ENCODE data around the gene PDE12. TPM values are rescaled to one million over a fixed set of nuclear protein-coding genes. Genes with fewer than 3 reads are reported as not detected.

The PDE12 gene
- total RNA-seq, 2 donors from 2014 or later: 24.4 to 34.5 TPM

DNA sequence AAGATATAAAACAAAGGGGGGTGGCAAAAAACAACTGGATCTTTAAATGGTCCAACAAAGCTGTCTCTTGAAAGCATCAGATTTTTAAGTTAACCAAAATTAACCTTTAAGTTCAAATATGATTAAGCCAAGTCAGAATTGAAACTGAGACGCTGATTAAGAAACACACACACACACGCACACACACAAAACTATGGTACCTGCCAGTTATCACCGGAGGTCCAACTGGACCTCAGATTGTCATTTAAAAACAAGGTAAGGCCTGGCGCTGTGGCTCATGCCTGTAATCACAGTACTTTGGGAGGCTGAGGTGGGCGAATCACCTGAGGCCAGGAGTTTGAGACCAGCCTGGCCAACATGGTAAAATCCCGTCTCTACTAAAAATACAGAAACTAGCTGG lies 30.7 kb downstream of the PDE12 start:
- intact Hi-C loops (cut with DNase I): no loop called here
- no peak overlapping the region for H3K4me3 ChIP-seq
- DNase-seq: no peak
- no peaks in the 10 kb centered on the region for H3K4me1 ChIP-seq
- no peaks in the 10 kb centered on the region for H3K36me3 ChIP-seq
- H3K27ac ChIP-seq: no peak overlapping the region
- TF ChIP-seq CTCF (IDR thresholded peaks at IDR 0.05): no peak
- no peaks in the 10 kb centered on the region for H3K9me3 ChIP-seq
- no peaks in the 10 kb centered on the region for H3K27me3 ChIP-seq
- H3K9ac ChIP-seq (ENCODE audit: low read depth in 2 of 2, low read length in 2 of 2): no peak overlapping the region

DNA sequence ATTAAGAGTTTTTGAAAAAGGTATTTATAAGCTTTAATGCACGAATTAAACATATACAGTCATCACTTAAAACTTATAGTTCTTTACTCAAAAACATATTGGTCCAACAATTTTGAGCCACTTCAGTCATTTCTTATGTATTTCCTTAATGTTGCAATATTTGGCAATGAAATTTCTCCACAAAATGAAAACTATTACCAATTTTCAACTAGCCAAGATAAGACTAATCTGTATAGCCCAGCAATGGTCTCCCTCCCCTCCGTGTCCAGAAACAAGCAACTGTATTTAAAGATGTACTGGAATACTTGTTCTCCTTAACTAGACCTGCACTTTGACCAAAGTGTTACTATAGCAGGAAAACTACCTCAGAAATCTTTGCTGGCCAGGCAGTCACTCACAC lies 31.8 kb downstream of the PDE12 start:
- Histone ChIP-seq H3K27me3 (no peaks in the 10 kb centered on the region), H3K9me3 (no peaks in the 10 kb centered on the region), H3K4me1 (peaks cover 2% of the 10 kb centered on the region), H3K36me3 (no peaks in the 10 kb centered on the region), H3K9ac (ENCODE audit: low read depth in 2 of 2, low read length in 2 of 2) (no peak overlapping the region), H3K4me3 (no peak overlapping the region), H3K27ac (no peak overlapping the region)
- DNase-seq: no peak
- no peak for TF ChIP-seq CTCF (IDR thresholded peaks at IDR 0.05)
- intact Hi-C loops (cut with DNase I): no loop called here

DNA sequence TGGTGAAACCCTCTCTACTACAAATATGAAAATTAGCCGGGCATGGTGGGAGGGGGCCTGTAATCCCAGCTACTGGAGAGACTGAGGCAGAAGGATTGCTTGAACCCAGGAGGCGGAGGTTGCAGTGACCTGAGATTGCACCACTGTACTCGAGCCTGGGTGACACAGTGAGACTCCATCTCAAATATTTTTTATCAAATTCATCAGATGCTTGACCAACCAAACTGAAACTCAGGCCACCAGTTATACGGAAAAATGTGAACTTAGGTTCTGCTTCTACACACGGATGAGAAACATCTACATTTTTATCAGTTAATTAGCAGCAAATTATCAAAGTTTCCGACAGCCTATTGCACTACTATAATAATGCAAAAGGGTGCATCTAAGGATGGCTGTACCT lies 36.2 kb downstream of the PDE12 start:
- no peaks in the 10 kb centered on the region for H3K9me3 ChIP-seq
- H3K4me1 ChIP-seq: peaks cover 8% of the 10 kb centered on the region
- no peak for TF ChIP-seq CTCF (IDR thresholded peaks at IDR 0.05)
- intact Hi-C loops (cut with DNase I): loop anchor here (10.0 kb wide), 1 partner anchor 162 kb away; the partner anchor contains the start of gene SLMAP
- H3K9ac ChIP-seq (ENCODE audit: low read depth in 2 of 2, low read length in 2 of 2): no peak overlapping the region
- no peaks in the 10 kb centered on the region for H3K36me3 ChIP-seq
- no peak overlapping the region for H3K4me3 ChIP-seq
- no peaks in the 10 kb centered on the region for H3K27me3 ChIP-seq
- no peak overlapping the region for H3K27ac ChIP-seq
- no peak for DNase-seq

DNA sequence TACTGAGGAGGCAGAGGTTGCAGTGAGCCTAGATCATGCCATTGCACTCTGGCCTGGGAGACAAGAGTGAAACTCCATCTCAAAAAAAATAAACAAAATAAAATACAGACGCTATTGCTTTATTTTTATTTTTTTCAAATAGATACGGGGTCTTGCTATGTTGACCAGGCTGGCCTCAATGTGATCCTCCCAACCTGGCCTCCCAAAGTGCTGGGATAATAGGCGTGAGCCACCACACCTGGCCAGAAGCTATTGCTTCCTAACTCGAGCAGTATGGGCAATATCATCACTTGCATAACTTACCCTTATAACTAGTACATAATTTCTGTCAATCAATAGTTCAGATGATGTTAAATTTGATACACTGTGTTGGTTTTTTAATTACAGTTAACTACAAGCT lies 38.1 kb downstream of the PDE12 start:
- DNase-seq: no peak
- Histone ChIP-seq H3K4me1 (peaks cover 8% of the 10 kb centered on the region), H3K9me3 (no peaks in the 10 kb centered on the region), H3K4me3 (no peak overlapping the region), H3K36me3 (no peaks in the 10 kb centered on the region), H3K9ac (ENCODE audit: low read depth in 2 of 2, low read length in 2 of 2) (peak overlapping the region in 1 of 2 donors; percentile 93), H3K27ac (no peak overlapping the region), H3K27me3 (no peaks in the 10 kb centered on the region)
- intact Hi-C loops (cut with DNase I): loop anchor here (10.0 kb wide), 1 partner anchor 161 kb away; the partner anchor contains the start of gene SLMAP
- no peak for TF ChIP-seq CTCF (IDR thresholded peaks at IDR 0.05)

DNA sequence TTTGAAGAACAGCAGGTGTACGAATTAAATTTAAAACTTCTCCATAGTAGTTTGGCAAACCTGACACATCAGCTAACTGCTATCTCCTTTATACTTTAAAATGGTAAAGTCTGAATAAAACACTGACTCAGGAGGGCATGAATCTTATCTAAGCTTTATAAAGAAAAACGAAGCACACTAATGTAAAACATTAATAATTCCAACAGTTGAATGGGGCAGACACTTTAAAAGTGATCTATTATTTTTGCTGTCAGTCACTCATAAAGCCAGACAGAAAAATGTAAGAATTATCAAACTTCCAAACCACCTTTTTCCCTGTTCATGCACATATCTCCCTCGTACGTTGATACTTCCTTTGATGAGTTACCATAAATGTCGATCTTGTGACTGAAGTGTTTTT lies 38.5 kb downstream of the PDE12 start:
- TF ChIP-seq CTCF (IDR thresholded peaks at IDR 0.05): no peak
- H3K4me1 ChIP-seq: peaks cover 8% of the 10 kb centered on the region
- peak overlapping the region in 1 of 2 donors; percentile 93 for H3K9ac ChIP-seq (ENCODE audit: low read depth in 2 of 2, low read length in 2 of 2)
- H3K36me3 ChIP-seq: no peaks in the 10 kb centered on the region
- no peaks in the 10 kb centered on the region for H3K9me3 ChIP-seq
- no peak overlapping the region for H3K27ac ChIP-seq
- intact Hi-C loops (cut with DNase I): loop anchor here (10.0 kb wide), 1 partner anchor 160 kb away; the partner anchor contains the start of gene SLMAP
- H3K4me3 ChIP-seq: peak overlapping the region; percentile 68
- no peaks in the 10 kb centered on the region for H3K27me3 ChIP-seq
- no peak for DNase-seq
